Endodermal cell (in vitro differentiated cells): ENCODE results near the gene EP300. TPM values are rescaled to one million over a fixed set of nuclear protein-coding genes. Genes with fewer than 3 reads are reported as not detected.

ENCODE experiments used
- DNase-seq: peaks from one replicate; pipeline ENCODE4 v3.0.0-alpha.2; 2017
- H3K27ac ChIP-seq: 2 replicates; pipeline ENCODE4 v1.5.1; 2013; ENCODE audit warnings: mild to moderate bottlenecking, low read depth, low read length, moderate library complexity
- H3K27me3 ChIP-seq: 2 replicates; pipeline ENCODE4 v1.6.1; 2013; ENCODE audit warnings: mild to moderate bottlenecking, low read length, moderate library complexity; ENCODE audit not compliant: insufficient read depth, control insufficient read depth, poor library complexity, severe bottlenecking
- H3K36me3 ChIP-seq: 2 replicates; pipeline ENCODE4 v1.7.0; 2013; ENCODE audit warnings: mild to moderate bottlenecking, low read length, moderate library complexity; ENCODE audit not compliant: control insufficient read depth, insufficient read depth
- H3K4me1 ChIP-seq: one replicate; pipeline ENCODE4 v1.7.0; 2013; ENCODE audit warnings: low read length; ENCODE audit not compliant: control insufficient read depth, insufficient read depth
- H3K4me3 ChIP-seq: 2 replicates; pipeline ENCODE4 v1.5.1; 2013; ENCODE audit warnings: mild to moderate bottlenecking, low read length, moderate library complexity
- H3K9ac ChIP-seq: 2 replicates; pipeline ENCODE4 v1.6.1; 2013; ENCODE audit warnings: mild to moderate bottlenecking, low read length, moderate library complexity; ENCODE audit not compliant: poor library complexity, severe bottlenecking; ENCODE audit errors: extremely low read depth
- H3K9me3 ChIP-seq: 2 replicates; pipeline ENCODE4 v1.6.1; 2013; ENCODE audit warnings: mild to moderate bottlenecking, low read length, moderate library complexity; ENCODE audit not compliant: control insufficient read depth
- H3K27ac Mint-ChIP-seq: 2 replicates; pipeline ENCODE4 v1.8.0; 2020; ENCODE audit warnings: mixed read lengths
- H3K27me3 Mint-ChIP-seq: 2 replicates; pipeline ENCODE4 v1.8.0; 2021; ENCODE audit warnings: mild to moderate bottlenecking, mixed read lengths; ENCODE audit not compliant: insufficient read depth
- H3K36me3 Mint-ChIP-seq: 2 replicates; pipeline ENCODE4 v1.8.0; 2020; ENCODE audit warnings: low read depth, mixed read lengths
- H3K4me1 Mint-ChIP-seq: 2 replicates; pipeline ENCODE4 v1.8.0; 2020; ENCODE audit warnings: mixed read lengths
- H3K4me3 Mint-ChIP-seq: 2 replicates; pipeline ENCODE4 v1.8.0; 2020; ENCODE audit warnings: mild to moderate bottlenecking, moderate library complexity, mixed read lengths
- H3K9me3 Mint-ChIP-seq: 2 replicates; pipeline ENCODE4 v1.8.0; 2020; ENCODE audit warnings: mild to moderate bottlenecking, mixed read lengths
- CTCF ChIP-seq: fragments of 200-600 bp; sonication (generic); conservative IDR thresholded peaks from 2 replicates; pipeline ENCODE4 v1.5.0; 2021; ENCODE audit warnings: antibody characterized with exemption, mild to moderate bottlenecking
- WGBS, 2 experiments: methylation state at CpG; one replicate each; pipeline versions ENCODE4 v1.1.5 to v1.1.7; 2013; ENCODE audit warnings: missing lambda C conversion rate in 2 of 2, mixed read lengths in 1 of 2; ENCODE audit not compliant: insufficient coverage in 1 of 2, insufficient read length in 1 of 2; 5-methylcytosine and 5-hydroxymethylcytosine counted together
- total RNA-seq, 2 donors: library from RNA; stranded (reverse); fragmentation: NEBNext Ultra II Directional in 1 of 2; extraction: Animal tissue kit (Norgen Biotek cat#: 25700) in 1 of 2; gene quantifications; 2 replicates in 1 of 2; 3 replicates in 1 of 2; pipeline ENCODE4 v1.2.1, GENCODE V29; 2021

The EP300 gene
- total RNA-seq, 2 donors from 2014 or later, result 95.5 to 130 TPM

- H3K36me3 Mint-ChIP-seq, result peaks cover 44% of the 10 kb centered on the region
- H3K9me3 ChIP-seq, result no peaks in the 10 kb centered on the region
- H3K36me3 ChIP-seq, result peaks cover 57% of the 10 kb centered on the region
- no peak for TF ChIP-seq CTCF
- no peaks in the 10 kb centered on the region for H3K9me3 Mint-ChIP-seq
- WGBS, 2 experiments, result 96 to 97% methylated on average over 9 to 10 of the region's 10 CpGs
- no peaks in the 10 kb centered on the region for H3K27me3 ChIP-seq
- no peak overlapping the region for H3K4me3 ChIP-seq
- no peak overlapping the region for H3K27ac Mint-ChIP-seq
- H3K4me3 Mint-ChIP-seq, result no peak overlapping the region
- H3K4me1 ChIP-seq, result no peaks in the 10 kb centered on the region
- no peaks in the 10 kb centered on the region for H3K4me1 Mint-ChIP-seq
- H3K9ac ChIP-seq, result no peak overlapping the region
- H3K27me3 Mint-ChIP-seq, result no peaks in the 10 kb centered on the region
- no peak for DNase-seq
- no peak overlapping the region for H3K27ac ChIP-seq
These were observed 18.6 kb downstream of the EP300 start for GRCh38 chr22:41110968-41111367.

DNA sequence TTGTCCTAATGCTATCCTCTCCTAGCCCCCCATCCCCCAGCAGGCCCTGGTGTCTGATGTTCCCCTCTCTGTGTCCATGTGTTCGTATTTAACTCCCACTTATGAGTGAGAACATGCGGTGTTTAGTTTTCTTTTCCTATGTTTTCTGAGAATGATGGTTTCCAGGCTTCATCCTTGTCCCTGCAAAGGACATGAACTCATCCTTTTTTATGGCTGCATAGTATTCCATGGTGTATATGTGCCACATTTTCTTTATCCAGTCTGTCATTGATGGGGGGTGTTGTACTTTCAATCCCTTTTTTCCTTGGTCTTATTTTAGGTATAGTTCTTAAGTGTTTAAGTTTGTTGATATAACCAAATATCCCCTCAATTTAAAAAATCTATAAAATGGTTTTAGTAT, 23.9 kb downstream of the EP300 start:
- Mint-ChIP-seq H3K27me3 (no peaks in the 10 kb centered on the region), H3K9me3 (no peaks in the 10 kb centered on the region), H3K4me1 (no peaks in the 10 kb centered on the region), H3K36me3 (peaks cover 67% of the 10 kb centered on the region), H3K4me3 (no peak overlapping the region), H3K27ac (no peak overlapping the region)
- no peak overlapping the region for H3K4me3 ChIP-seq
- WGBS, 2 experiments, result 80 to 97% methylated on average over 1 to 2 of the region's 2 CpGs
- DNase-seq, result no peak
- no peak overlapping the region for H3K27ac ChIP-seq
- no peak overlapping the region for H3K9ac ChIP-seq
- no peaks in the 10 kb centered on the region for H3K27me3 ChIP-seq
- no peaks in the 10 kb centered on the region for H3K4me1 ChIP-seq
- H3K9me3 ChIP-seq, result no peaks in the 10 kb centered on the region
- TF ChIP-seq CTCF, result no peak
- peaks cover 76% of the 10 kb centered on the region for H3K36me3 ChIP-seq

DNA sequence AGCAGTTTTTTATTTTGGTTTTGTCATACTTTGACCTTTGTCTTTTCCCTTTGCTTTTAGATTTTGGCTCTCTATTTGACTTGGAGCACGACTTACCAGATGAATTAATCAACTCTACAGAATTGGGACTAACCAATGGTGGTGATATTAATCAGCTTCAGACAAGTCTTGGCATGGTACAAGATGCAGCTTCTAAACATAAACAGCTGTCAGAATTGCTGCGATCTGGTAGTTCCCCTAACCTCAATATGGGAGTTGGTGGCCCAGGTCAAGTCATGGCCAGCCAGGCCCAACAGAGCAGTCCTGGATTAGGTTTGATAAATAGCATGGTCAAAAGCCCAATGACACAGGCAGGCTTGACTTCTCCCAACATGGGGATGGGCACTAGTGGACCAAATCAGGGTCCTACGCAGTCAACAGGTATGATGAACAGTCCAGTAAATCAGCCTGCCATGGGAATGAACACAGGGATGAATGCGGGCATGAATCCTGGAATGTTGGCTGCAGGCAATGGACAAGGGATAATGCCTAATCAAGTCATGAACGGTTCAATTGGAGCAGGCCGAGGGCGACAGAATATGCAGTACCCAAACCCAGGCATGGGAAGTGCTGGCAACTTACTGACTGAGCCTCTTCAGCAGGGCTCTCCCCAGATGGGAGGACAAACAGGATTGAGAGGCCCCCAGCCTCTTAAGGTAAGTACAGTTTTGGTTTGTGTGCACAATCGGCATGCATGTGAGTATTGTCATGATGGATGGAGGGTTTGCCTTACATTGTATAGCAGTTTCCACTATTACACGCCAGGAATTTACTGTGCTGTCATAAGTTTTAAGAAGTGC, 25.0 kb downstream of the EP300 start:
- Histone ChIP-seq H3K27ac (no peak overlapping the region), H3K9me3 (no peaks in the 10 kb centered on the region), H3K27me3 (no peaks in the 10 kb centered on the region), H3K4me1 (no peaks in the 10 kb centered on the region), H3K9ac (no peak overlapping the region), H3K4me3 (no peak overlapping the region), H3K36me3 (peaks cover 82% of the 10 kb centered on the region)
- DNase-seq, result no peak
- WGBS, 2 experiments, result 96 to 100% methylated on average over 8 to 9 of the region's 9 CpGs
- no peak overlapping the region for H3K27ac Mint-ChIP-seq
- no peaks in the 10 kb centered on the region for H3K27me3 Mint-ChIP-seq
- H3K36me3 Mint-ChIP-seq, result peaks cover 72% of the 10 kb centered on the region
- no peaks in the 10 kb centered on the region for H3K4me1 Mint-ChIP-seq
- H3K9me3 Mint-ChIP-seq, result no peaks in the 10 kb centered on the region
- TF ChIP-seq CTCF, result no peak
- H3K4me3 Mint-ChIP-seq, result no peak overlapping the region
